ENCODE results near the gene RPS19BP1.
"Not testable (repeated sequence)": the region's sequence is repeated elsewhere in the genome, so short reads cannot be mapped to it uniquely, and the experiment has no call there.

The RPS19BP1 gene

GRCh38 chr22:39510529-39511149 lies 21.9 kb downstream of the RPS19BP1 start:
- DNase-seq = no peak

GRCh38 chr22:39508393-39508792 lies 24.2 kb downstream of the RPS19BP1 start:
- DNase-seq = no peak

- not testable (repeated sequence) for DNase-seq
Measured at GRCh38 chr22:39507021-39507420, 25.5 kb downstream of the RPS19BP1 start.

- no peak for DNase-seq
Measured at GRCh38 chr22:39504071-39504470, 28.5 kb downstream of the RPS19BP1 start.

GRCh38 chr22:39503630-39504029 lies 28.9 kb downstream of the RPS19BP1 start:
- no peak for DNase-seq

- DNase-seq = no peak
Measured at GRCh38 chr22:39502789-39503409, 29.6 kb downstream of the RPS19BP1 start.

- DNase-seq = peak; percentile 81
Measured at GRCh38 chr22:39502109-39502788, 30.3 kb downstream of the RPS19BP1 start, which contains the start of gene MIEF1. MIEF1 (plus strand) TSS chr22:39502290; CDS start chr22:39511295, 9,005 bp downstream.

GRCh38 chr22:39501644-39502108 lies 30.9 kb downstream of the RPS19BP1 start:
- no peak for DNase-seq

- no peak for DNase-seq
Measured at GRCh38 chr22:39500101-39500500, 32.4 kb downstream of the RPS19BP1 start.

- DNase-seq = no peak
Measured at GRCh38 chr22:39498802-39499201, 33.7 kb downstream of the RPS19BP1 start.

GRCh38 chr22:39498368-39498767 lies 34.2 kb downstream of the RPS19BP1 start:
- no peak for DNase-seq

GRCh38 chr22:39497429-39497828 lies 35.1 kb downstream of the RPS19BP1 start:
- no peak for DNase-seq

- DNase-seq = peak; percentile 9
Measured at GRCh38 chr22:39496131-39496838, 36.3 kb downstream of the RPS19BP1 start.

GRCh38 chr22:39494471-39495120 lies 38.0 kb downstream of the RPS19BP1 start:
- no peak for DNase-seq

GRCh38 chr22:39493759-39494158 lies 38.8 kb downstream of the RPS19BP1 start:
- DNase-seq = no peak

- DNase-seq = no peak
Measured at GRCh38 chr22:39492186-39492585, 40.4 kb downstream of the RPS19BP1 start.

GRCh38 chr22:39491696-39492095 lies 40.9 kb downstream of the RPS19BP1 start:
- no peak for DNase-seq

- DNase-seq = no peak
Measured at GRCh38 chr22:39490966-39491680, 41.4 kb downstream of the RPS19BP1 start.

- peak; percentile 48 for DNase-seq
Measured at GRCh38 chr22:39490135-39490798, 42.3 kb downstream of the RPS19BP1 start.

- no peak for DNase-seq
Measured at GRCh38 chr22:39489094-39490068, 43.2 kb downstream of the RPS19BP1 start.

Data from NCI-H774 (cell line).